ENCODE measurements around the gene CEL. TPM values are rescaled to one million over a fixed set of nuclear protein-coding genes. Genes with fewer than 3 reads are reported as not detected.

CEL gene
- total RNA-seq, 5 donors from 2014 or later (not counting 1 experiment from before 2014, with no cell fraction given) = 0.28 to 9.0 (median 7.9) TPM

GRCh38 chr9:133044661-133045060, 17.1 kb upstream of the CEL start:
- no peaks in the 10 kb centered on the region for H3K4me1 ChIP-seq (ENCODE audit: control insufficient read depth in 1 of 2, extremely low read depth in 1 of 2, insufficient read depth in 2 of 2, low read length in 2 of 2)
- H3K36me3 ChIP-seq (ENCODE audit: control insufficient read depth in 2 of 2, extremely low read depth in 1 of 2, insufficient read depth in 1 of 2, low read length in 1 of 2) = peaks cover 0 to 67% of the 10 kb centered on the region in 2 donors
- H3K27me3 ChIP-seq (replicated peaks in 1 of 2; ENCODE audit: control insufficient read depth in 2 of 2, extremely low read depth in 1 of 2, insufficient read depth in 2 of 2, low read length in 1 of 2) = no peaks in the 10 kb centered on the region
- ChIA-PET POLR2A (no interaction called here), CTCF (no interaction called here)
- WGBS (ENCODE audit: insufficient coverage) = 65% methylated on average over 8 of the region's 11 CpGs
- DNase-seq (no peak), ATAC-seq (replicated peaks in 1 of 4) (no peak)
- peaks cover 0 to 10% (median 3%) of the 10 kb centered on the region in 3 donors for H3K4me1 Mint-ChIP-seq
- no peak overlapping the region for H3K4me3 ChIP-seq (ENCODE audit: control insufficient read depth in 1 of 2, extremely low read depth in 1 of 2, low read length in 1 of 2)
- no peaks in the 10 kb centered on the region for H3K9me3 ChIP-seq
- H3K36me3 Mint-ChIP-seq = peaks cover 41% of the 10 kb centered on the region
- H3K9me3 Mint-ChIP-seq = no peaks in the 10 kb centered on the region
- no peak overlapping the region for H3K27ac Mint-ChIP-seq
- H3K27me3 Mint-ChIP-seq = no peaks in the 10 kb centered on the region
- no peak overlapping the region for H3K27ac ChIP-seq (ENCODE audit: low read length)
- no peak overlapping the region for H3K4me3 Mint-ChIP-seq

- H3K36me3 ChIP-seq (ENCODE audit: control insufficient read depth in 2 of 2, extremely low read depth in 1 of 2, insufficient read depth in 1 of 2, low read length in 1 of 2) = peaks cover 0 to 70% of the 10 kb centered on the region in 2 donors
- ChIA-PET CTCF (no interaction called here), POLR2A (no interaction called here)
- 99% methylated on average over 15 of the region's 15 CpGs for WGBS (ENCODE audit: insufficient coverage)
- no peaks in the 10 kb centered on the region for H3K9me3 Mint-ChIP-seq
- no peaks in the 10 kb centered on the region for H3K27me3 Mint-ChIP-seq
- no peak overlapping the region for H3K27ac Mint-ChIP-seq
- H3K4me1 Mint-ChIP-seq = peaks cover 0 to 6% (median under 1%) of the 10 kb centered on the region in 3 donors
- DNase-seq (no peak), ATAC-seq (replicated peaks in 1 of 4) (no peak)
- H3K27me3 ChIP-seq (replicated peaks in 1 of 2; ENCODE audit: control insufficient read depth in 2 of 2, extremely low read depth in 1 of 2, insufficient read depth in 2 of 2, low read length in 1 of 2) = no peaks in the 10 kb centered on the region
- no peak overlapping the region for H3K4me3 ChIP-seq (ENCODE audit: control insufficient read depth in 1 of 2, extremely low read depth in 1 of 2, low read length in 1 of 2)
- H3K4me1 ChIP-seq (ENCODE audit: control insufficient read depth in 1 of 2, extremely low read depth in 1 of 2, insufficient read depth in 2 of 2, low read length in 2 of 2) = no peaks in the 10 kb centered on the region
- H3K9me3 ChIP-seq = no peaks in the 10 kb centered on the region
- peaks cover 45% of the 10 kb centered on the region for H3K36me3 Mint-ChIP-seq
- no peak overlapping the region for H3K27ac ChIP-seq (ENCODE audit: low read length)
- no peak overlapping the region for H3K4me3 Mint-ChIP-seq
Observed at GRCh38 chr9:133045132-133045531, 16.6 kb upstream of the CEL start.

DNA sequence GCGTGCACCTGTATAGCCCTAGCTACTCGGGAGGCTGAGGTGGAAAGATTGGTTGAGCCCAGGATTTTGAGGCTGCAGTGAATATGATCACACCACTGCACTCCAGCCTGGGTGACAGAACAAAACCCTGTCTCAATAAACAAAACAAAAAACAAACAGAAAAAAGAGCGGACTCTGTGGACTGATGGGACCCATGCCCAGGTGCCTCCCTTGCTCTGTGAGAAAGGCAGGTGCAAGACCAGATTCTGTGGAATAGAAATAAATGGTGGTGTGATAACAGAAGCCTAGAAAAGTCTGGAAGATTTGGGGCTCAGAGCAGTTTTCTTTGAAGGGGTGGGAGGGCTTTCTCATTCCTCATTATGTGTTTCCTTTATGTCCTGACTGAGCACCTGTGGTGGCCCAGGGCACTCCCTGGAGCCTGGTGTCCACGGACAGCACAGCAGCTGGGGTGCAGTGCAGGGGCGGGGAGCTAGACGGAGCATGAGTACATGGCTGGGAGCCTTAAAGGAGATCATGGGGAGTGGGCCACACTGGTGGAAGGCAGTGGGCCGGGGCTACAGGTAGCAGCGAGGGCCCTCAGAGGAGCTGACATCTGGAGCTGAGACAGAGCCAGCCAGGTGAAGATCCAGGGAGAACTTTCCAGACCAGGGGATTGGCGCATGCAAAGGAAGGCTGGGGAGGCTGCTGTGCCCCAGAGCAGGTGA, 15.4 kb upstream of the CEL start:
- no peak for ATAC-seq (replicated peaks in 1 of 4)
- no peaks in the 10 kb centered on the region for H3K4me1 ChIP-seq (ENCODE audit: control insufficient read depth in 1 of 2, extremely low read depth in 1 of 2, insufficient read depth in 2 of 2, low read length in 2 of 2)
- Mint-ChIP-seq H3K36me3 (peaks cover 51% of the 10 kb centered on the region), H3K4me3 (no peak overlapping the region), H3K27me3 (no peaks in the 10 kb centered on the region), H3K9me3 (no peaks in the 10 kb centered on the region), H3K4me1 (no peaks in the 10 kb centered on the region), H3K27ac (no peak overlapping the region)
- H3K4me3 ChIP-seq (ENCODE audit: control insufficient read depth in 1 of 2, extremely low read depth in 1 of 2, low read length in 1 of 2) = no peak overlapping the region
- WGBS (ENCODE audit: insufficient coverage) = 96% methylated on average over 6 of the region's 9 CpGs
- ChIA-PET POLR2A (no interaction called here), CTCF (no interaction called here)
- no peaks in the 10 kb centered on the region for H3K27me3 ChIP-seq (replicated peaks in 1 of 2; ENCODE audit: control insufficient read depth in 2 of 2, extremely low read depth in 1 of 2, insufficient read depth in 2 of 2, low read length in 1 of 2)
- H3K9me3 ChIP-seq = no peaks in the 10 kb centered on the region
- no peak overlapping the region for H3K27ac ChIP-seq (ENCODE audit: low read length)
- DNase-seq = no peak
- peaks cover 2 to 79% of the 10 kb centered on the region in 2 donors for H3K36me3 ChIP-seq (ENCODE audit: control insufficient read depth in 2 of 2, extremely low read depth in 1 of 2, insufficient read depth in 1 of 2, low read length in 1 of 2)

DNA sequence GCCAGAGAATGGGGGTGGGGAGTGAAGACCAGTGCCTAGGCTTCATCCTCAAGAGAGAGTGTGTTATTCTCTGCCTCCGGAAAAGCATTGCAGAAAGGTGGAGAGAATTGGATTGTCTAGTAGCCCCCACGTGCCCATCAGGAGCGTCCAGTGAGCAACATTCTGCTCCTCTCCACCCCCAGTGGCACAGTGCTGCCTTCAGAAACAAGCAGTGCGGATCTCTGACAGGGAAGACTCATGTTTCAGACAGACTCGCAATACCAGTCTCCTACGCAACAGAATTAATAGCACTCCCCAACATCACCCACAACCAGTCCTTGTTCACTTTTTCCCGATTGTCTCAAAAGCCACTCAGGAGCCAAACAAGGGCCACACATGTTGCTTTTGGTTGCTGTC, 14.9 kb upstream of the CEL start:
- Histone ChIP-seq H3K4me3 (ENCODE audit: control insufficient read depth in 1 of 2, extremely low read depth in 1 of 2, low read length in 1 of 2) (no peak overlapping the region), H3K36me3 (ENCODE audit: control insufficient read depth in 2 of 2, extremely low read depth in 1 of 2, insufficient read depth in 1 of 2, low read length in 1 of 2) (peaks cover 3 to 81% of the 10 kb centered on the region in 2 donors), H3K9me3 (no peaks in the 10 kb centered on the region), H3K4me1 (ENCODE audit: control insufficient read depth in 1 of 2, extremely low read depth in 1 of 2, insufficient read depth in 2 of 2, low read length in 2 of 2) (no peaks in the 10 kb centered on the region), H3K27me3 (replicated peaks in 1 of 2; ENCODE audit: control insufficient read depth in 2 of 2, extremely low read depth in 1 of 2, insufficient read depth in 2 of 2, low read length in 1 of 2) (no peaks in the 10 kb centered on the region), H3K27ac (ENCODE audit: low read length) (no peak overlapping the region)
- no peaks in the 10 kb centered on the region for H3K9me3 Mint-ChIP-seq
- no peaks in the 10 kb centered on the region for H3K27me3 Mint-ChIP-seq
- 99% methylated on average over 6 of the region's 7 CpGs for WGBS (ENCODE audit: insufficient coverage)
- H3K4me3 Mint-ChIP-seq = no peak overlapping the region
- POLR2A ChIA-PET = no interaction called here
- ATAC-seq (replicated peaks in 1 of 4) (no peak), DNase-seq (no peak)
- CTCF ChIA-PET = no interaction called here
- peaks cover 54% of the 10 kb centered on the region for H3K36me3 Mint-ChIP-seq
- H3K27ac Mint-ChIP-seq = no peak overlapping the region
- H3K4me1 Mint-ChIP-seq = no peaks in the 10 kb centered on the region

- Mint-ChIP-seq H3K4me3 (no peak overlapping the region), H3K27ac (no peak overlapping the region), H3K27me3 (no peaks in the 10 kb centered on the region), H3K4me1 (no peaks in the 10 kb centered on the region), H3K9me3 (no peaks in the 10 kb centered on the region), H3K36me3 (peaks cover 51% of the 10 kb centered on the region)
- Histone ChIP-seq H3K27me3 (replicated peaks in 1 of 2; ENCODE audit: control insufficient read depth in 2 of 2, extremely low read depth in 1 of 2, insufficient read depth in 2 of 2, low read length in 1 of 2) (no peaks in the 10 kb centered on the region), H3K4me3 (ENCODE audit: control insufficient read depth in 1 of 2, extremely low read depth in 1 of 2, low read length in 1 of 2) (no peak overlapping the region), H3K27ac (ENCODE audit: low read length) (no peak overlapping the region), H3K36me3 (ENCODE audit: control insufficient read depth in 2 of 2, extremely low read depth in 1 of 2, insufficient read depth in 1 of 2, low read length in 1 of 2) (peaks cover 7 to 73% of the 10 kb centered on the region in 2 donors), H3K4me1 (ENCODE audit: control insufficient read depth in 1 of 2, extremely low read depth in 1 of 2, insufficient read depth in 2 of 2, low read length in 2 of 2) (no peaks in the 10 kb centered on the region), H3K9me3 (no peaks in the 10 kb centered on the region)
- ATAC-seq (replicated peaks in 1 of 4) = peak in 2 of 4 experiments; percentile 43 to 68
- DNase-seq = peak in 5 of 35 experiments; percentile 15 to 47 (median 21)
- CTCF ChIA-PET = no interaction called here
- WGBS (ENCODE audit: insufficient coverage) = 58% methylated on average over 2 of the region's 5 CpGs
- POLR2A ChIA-PET = no interaction called here
Observed at GRCh38 chr9:133048595-133048994, 13.2 kb upstream of the CEL start.

GRCh38 chr9:133049043-133049442, 12.7 kb upstream of the CEL start:
- no peak overlapping the region for H3K4me3 ChIP-seq (ENCODE audit: control insufficient read depth in 1 of 2, extremely low read depth in 1 of 2, low read length in 1 of 2)
- ChIA-PET CTCF (no interaction called here), POLR2A (no interaction called here)
- peaks cover 9 to 73% of the 10 kb centered on the region in 2 donors for H3K36me3 ChIP-seq (ENCODE audit: control insufficient read depth in 2 of 2, extremely low read depth in 1 of 2, insufficient read depth in 1 of 2, low read length in 1 of 2)
- H3K36me3 Mint-ChIP-seq = peaks cover 53% of the 10 kb centered on the region
- H3K27ac Mint-ChIP-seq = no peak overlapping the region
- H3K4me1 ChIP-seq (ENCODE audit: control insufficient read depth in 1 of 2, extremely low read depth in 1 of 2, insufficient read depth in 2 of 2, low read length in 2 of 2) = no peaks in the 10 kb centered on the region
- H3K27me3 ChIP-seq (replicated peaks in 1 of 2; ENCODE audit: control insufficient read depth in 2 of 2, extremely low read depth in 1 of 2, insufficient read depth in 2 of 2, low read length in 1 of 2) = no peaks in the 10 kb centered on the region
- no peaks in the 10 kb centered on the region for H3K27me3 Mint-ChIP-seq
- DNase-seq (no peak), ATAC-seq (replicated peaks in 1 of 4) (no peak)
- H3K9me3 Mint-ChIP-seq = no peaks in the 10 kb centered on the region
- no peak overlapping the region for H3K4me3 Mint-ChIP-seq
- H3K4me1 Mint-ChIP-seq = no peaks in the 10 kb centered on the region
- no peaks in the 10 kb centered on the region for H3K9me3 ChIP-seq
- WGBS (ENCODE audit: insufficient coverage) = 95% methylated on average over 10 of the region's 13 CpGs
- no peak overlapping the region for H3K27ac ChIP-seq (ENCODE audit: low read length)

GRCh38 chr9:133050142-133050541, 11.6 kb upstream of the CEL start:
- Mint-ChIP-seq H3K4me1 (no peaks in the 10 kb centered on the region), H3K4me3 (no peak overlapping the region), H3K36me3 (peaks cover 49% of the 10 kb centered on the region), H3K27me3 (no peaks in the 10 kb centered on the region), H3K27ac (no peak overlapping the region), H3K9me3 (no peaks in the 10 kb centered on the region)
- ChIA-PET POLR2A (no interaction called here), CTCF (no interaction called here)
- no peak overlapping the region for H3K27ac ChIP-seq (ENCODE audit: low read length)
- H3K4me1 ChIP-seq (ENCODE audit: control insufficient read depth in 1 of 2, extremely low read depth in 1 of 2, insufficient read depth in 2 of 2, low read length in 2 of 2) = no peaks in the 10 kb centered on the region
- DNase-seq (no peak), ATAC-seq (replicated peaks in 1 of 4) (no peak)
- WGBS (ENCODE audit: insufficient coverage) = 97% methylated on average over 6 of the region's 6 CpGs
- H3K27me3 ChIP-seq (replicated peaks in 1 of 2; ENCODE audit: control insufficient read depth in 2 of 2, extremely low read depth in 1 of 2, insufficient read depth in 2 of 2, low read length in 1 of 2) = no peaks in the 10 kb centered on the region
- no peak overlapping the region for H3K4me3 ChIP-seq (ENCODE audit: control insufficient read depth in 1 of 2, extremely low read depth in 1 of 2, low read length in 1 of 2)
- peaks cover 11 to 73% of the 10 kb centered on the region in 2 donors for H3K36me3 ChIP-seq (ENCODE audit: control insufficient read depth in 2 of 2, extremely low read depth in 1 of 2, insufficient read depth in 1 of 2, low read length in 1 of 2)
- H3K9me3 ChIP-seq = no peaks in the 10 kb centered on the region

All from T-cell (primary cell).